ENCODE measurements around the gene RAN. TPM values are rescaled to one million over a fixed set of nuclear protein-coding genes. Genes with fewer than 3 reads are reported as not detected.

The RAN gene
- total RNA-seq, 1 donor from 2014 or later: 323 TPM

Small RNAs within 50 kb of the gene (small RNA-seq; reads per million reads assigned to genes)
- gene RF00019 (not detected), gene RNU6-1077P (not detected)

Other genes with a start within 250 kb of the RAN start
- 39.5 TPM for gene RIMBP2, start 155.8 kb upstream of the RAN start, total RNA-seq
- gene STX2, start 32.8 kb upstream of the RAN start, total RNA-seq: 27.3 TPM
- 1.9 TPM for gene ADGRD1, start 81.8 kb downstream of the RAN start, total RNA-seq